Activated effector memory CD4-positive, alpha-beta T cell treated with anti-CD3 and anti-CD28 coated beads, Interleukin-2, amount 50 U/mL, for 16 hours (primary cell): ENCODE measurements around the gene SMIM9.
"Not testable (repeated sequence)": the region's sequence is repeated elsewhere in the genome, so short reads cannot be mapped to it uniquely, and the experiment has no call there.

Experiments
- DNase-seq: peaks from one replicate; pipeline ENCODE4 v3.0.0-alpha.2; 2020

Gene SMIM9

GRCh38 chrX:154834562-154834961 is at the start of gene SMIM9:
Gene SMIM9 (minus strand): TSS chrX:154834662. CDS start chrX:154830856, 3,806 bp downstream.
- no peak for DNase-seq

- not testable (repeated sequence) for DNase-seq
Observed at GRCh38 chrX:154884069-154884468, 49.6 kb upstream of the SMIM9 start.

DNA sequence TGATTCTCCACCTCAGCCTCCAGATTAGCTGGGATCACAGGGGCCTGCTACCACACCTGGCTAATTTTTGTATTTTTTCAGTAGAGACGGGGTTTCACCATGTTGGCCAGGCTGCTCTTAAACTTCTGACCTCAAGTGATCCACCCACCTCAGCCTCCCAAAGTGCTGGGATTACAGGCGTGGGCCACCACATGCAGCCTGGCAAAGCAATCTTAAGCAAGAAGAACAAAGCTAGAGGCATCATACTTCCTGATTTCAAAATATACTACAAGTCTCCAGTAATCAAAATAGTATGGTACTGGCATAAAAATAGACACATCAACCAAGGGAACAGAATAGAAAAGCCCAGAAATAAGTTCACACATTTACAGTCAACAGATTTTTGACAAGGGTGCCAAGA is 38.9 kb upstream of the SMIM9 start:
- no peak for DNase-seq

DNA sequence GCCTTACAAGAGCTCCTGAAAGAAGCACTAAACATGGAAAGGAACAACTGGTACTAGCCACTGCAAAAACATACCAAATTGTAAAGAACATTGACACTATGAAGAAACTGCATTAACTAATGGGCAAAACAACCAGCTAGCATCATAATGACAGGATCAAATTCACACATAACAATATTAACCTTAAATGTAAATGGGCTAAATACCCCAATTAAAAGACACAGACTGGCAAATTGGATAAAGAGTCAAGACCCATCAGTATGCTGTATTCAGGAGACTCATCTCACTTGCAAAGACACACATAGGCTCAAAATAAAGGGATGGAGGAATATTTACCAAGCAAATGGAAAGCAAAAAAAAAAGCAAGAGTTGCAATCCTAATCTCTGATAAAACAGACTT is 34.1 kb upstream of the SMIM9 start:
- DNase-seq: not testable (repeated sequence)

DNA sequence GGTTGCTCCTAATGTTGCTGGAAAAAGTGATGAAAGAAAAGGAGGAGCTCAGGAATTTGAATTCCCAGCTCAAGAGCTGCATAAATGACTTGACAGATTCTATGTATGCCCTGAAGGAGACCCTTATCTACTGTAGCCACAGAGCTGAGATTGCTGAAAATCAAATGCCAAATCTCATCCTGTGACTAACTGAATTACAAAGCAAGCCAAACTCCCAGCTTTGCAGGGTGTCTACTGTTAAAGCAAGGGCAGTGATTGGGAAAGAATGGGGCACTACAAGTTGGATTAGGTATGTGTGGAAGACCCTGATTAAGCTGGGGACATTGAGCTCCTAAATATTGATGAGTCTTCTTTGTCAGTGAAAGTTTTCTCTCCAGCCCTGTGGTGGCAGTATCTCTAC is 20.8 kb upstream of the SMIM9 start:
- no peak for DNase-seq

- DNase-seq: no peak
Observed at GRCh38 chrX:154850957-154851611, 16.6 kb upstream of the SMIM9 start.

GRCh38 chrX:154840856-154841255 is 6.4 kb upstream of the SMIM9 start:
- no peak for DNase-seq

DNA sequence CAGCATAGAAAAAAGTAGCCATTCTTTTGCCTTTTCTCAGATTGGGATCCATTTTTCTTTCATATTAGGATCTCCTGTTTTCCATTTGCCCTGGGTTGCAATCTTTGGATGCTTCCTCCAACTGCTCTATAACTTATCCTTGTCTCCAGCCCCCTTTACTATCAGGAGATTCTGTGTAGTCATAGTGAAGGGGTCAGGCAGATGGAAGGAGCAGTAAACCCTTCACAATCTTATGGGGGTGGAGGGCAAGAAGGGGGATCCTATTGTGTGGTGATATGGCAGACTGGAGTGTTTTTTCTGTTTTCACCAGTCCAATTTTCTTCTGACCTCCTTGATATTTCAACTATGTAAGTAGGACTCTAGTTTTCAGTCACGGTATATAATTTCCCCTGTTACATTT is 1.7 kb upstream of the SMIM9 start:
- no peak for DNase-seq

- no peak for DNase-seq
Observed at GRCh38 chrX:154833746-154834274, 652 bp downstream of the SMIM9 start.

GRCh38 chrX:154829926-154830442 is 4.5 kb downstream of the SMIM9 start:
- DNase-seq: no peak

- no peak for DNase-seq
Observed at GRCh38 chrX:154829134-154829533, 5.3 kb downstream of the SMIM9 start.

GRCh38 chrX:154828016-154828408 is 6.5 kb downstream of the SMIM9 start:
- DNase-seq: no peak

GRCh38 chrX:154827194-154828015 is 7.1 kb downstream of the SMIM9 start:
- no peak for DNase-seq

DNA sequence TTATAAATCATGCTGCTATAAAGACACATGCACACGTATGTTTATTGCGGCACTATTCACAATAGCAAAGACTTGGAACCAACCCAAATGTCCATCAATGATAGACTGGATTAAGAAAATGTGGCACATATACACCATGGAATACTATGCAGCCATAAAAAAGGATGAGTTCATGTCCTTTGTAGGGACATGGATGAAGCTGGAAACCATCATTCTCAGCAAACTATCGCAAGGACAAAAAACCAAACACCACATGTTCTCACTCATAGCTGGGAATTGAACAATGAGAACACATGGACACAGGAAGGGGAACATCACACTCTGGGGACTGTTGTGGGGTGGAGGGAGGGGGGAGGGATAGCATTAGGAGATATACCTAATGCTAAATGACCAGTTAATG is 8.9 kb downstream of the SMIM9 start:
- DNase-seq: not testable (repeated sequence)

DNA sequence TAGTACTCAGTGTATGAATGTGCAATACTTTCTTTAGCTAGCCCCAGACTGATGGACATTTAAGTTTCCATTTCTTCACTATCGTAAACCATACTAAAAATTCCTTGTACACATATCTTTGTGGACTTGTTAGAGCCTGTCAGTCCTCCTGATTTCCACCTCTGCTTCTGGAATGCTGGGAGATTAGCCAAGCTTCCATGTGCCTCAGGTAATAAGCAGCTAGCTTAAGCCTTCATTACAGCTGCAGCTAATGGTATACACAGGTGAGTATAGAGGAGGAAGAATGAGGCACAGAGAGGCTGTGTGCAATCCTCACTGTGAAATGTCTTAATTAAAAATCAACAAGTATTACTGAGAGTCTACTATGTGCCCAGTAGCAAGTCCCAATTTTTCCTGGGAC is 9.8 kb downstream of the SMIM9 start:
- no peak for DNase-seq

DNA sequence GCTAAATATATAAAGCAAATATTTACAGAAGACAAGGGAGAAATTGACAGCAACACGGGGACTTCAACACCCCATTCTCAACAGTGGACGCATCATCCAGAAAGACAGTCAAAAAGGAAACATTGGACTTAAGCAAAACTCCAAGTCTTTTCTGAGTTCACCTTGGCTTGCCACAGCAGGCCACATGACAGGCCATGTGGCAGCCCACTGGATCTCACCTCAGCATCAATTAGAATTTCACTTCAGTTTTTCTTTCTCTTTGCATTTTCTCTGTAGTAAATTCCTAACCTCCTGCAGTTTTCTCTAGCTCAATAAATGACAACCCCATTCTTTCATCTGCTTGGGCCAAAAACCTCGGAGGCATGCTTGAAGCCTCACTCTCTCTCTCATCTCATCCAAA is 12.4 kb downstream of the SMIM9 start:
- DNase-seq: no peak

GRCh38 chrX:154821523-154821922 is 12.9 kb downstream of the SMIM9 start:
- no peak for DNase-seq

- DNase-seq: no peak
Observed at GRCh38 chrX:154819771-154820341, 14.6 kb downstream of the SMIM9 start.

- no peak for DNase-seq
Observed at GRCh38 chrX:154818916-154819770, 15.3 kb downstream of the SMIM9 start.

DNA sequence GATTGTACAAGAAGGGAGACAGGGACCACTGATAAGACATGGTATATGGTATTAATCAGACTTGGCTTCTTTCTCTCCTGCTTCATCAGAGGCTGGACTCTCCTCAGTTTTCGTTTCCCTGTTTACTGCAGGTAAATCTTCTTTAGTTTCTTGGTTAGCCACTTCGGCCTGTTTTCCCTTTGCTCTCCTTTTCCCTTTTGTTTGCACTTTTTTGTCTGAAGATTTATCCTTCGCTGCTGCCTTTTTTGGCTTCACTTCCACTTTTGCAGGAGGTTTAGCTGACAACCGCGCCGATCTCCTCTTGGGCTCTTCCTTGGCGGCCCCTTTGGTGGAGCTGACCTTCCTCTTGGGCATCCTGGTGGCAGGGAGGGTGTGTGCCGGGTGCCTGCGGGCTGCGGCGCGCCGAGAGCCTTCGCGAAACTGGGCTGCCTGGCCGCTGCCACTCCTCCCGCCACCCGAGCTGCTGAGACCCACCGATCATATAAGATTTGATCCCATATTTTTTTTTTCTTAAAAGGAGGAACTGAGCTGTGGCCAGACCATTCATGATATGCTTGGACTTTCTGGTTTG is 17.3 kb downstream of the SMIM9 start:
- DNase-seq: not testable (repeated sequence)

- not testable (repeated sequence) for DNase-seq
Observed at GRCh38 chrX:154816326-154816898, 18.1 kb downstream of the SMIM9 start.
